Measurements from ENCODE around the gene WEE1. TPM values are rescaled to one million over a fixed set of nuclear protein-coding genes. Genes with fewer than 3 reads are reported as not detected.

The WEE1 gene
- total RNA-seq, 1 experiment from 2014 or later: 32.2 TPM

DNA sequence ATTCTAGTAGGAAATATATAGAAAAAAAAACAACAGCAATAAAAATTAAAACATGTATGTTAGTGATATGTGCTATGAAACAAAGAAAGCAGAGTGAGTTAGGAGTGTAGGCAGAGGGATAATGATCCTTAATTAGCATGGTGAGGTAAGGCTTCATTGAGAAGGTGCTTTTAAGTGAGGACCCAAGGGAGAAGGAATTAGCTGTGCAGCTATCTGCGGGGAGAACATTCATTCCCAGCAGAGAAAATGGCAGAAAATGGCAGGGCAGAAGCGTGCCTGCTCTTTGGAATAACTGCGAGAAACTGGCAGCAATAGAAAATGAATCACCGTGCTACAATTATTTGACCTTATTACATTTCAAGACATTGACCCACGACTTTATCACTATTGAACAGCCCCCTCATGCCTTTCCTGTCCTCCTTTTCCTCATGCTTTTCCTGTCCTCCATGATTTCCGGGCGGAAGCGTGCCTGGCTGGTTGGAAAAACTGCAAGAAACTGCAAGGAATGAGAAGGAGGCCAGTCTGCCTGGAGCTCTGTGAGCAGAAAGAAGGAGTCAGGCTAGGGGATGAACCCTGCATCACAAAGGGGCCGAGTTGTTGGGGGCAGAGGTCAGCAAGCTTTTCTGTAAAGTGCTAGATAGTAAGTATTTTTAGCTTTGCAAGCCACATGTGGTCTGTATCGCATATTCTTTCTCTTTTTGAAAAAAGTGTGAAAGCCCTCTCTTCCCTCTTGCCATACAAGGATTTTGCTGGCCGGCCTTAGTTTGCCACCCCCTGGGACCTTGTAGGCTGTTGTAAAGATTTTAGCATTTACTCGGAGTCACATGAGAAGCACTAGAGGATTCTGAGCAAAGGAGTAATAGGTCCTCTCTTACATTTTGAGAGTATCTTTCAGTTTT is 53.3 kb downstream of the WEE1 start:
- Histone ChIP-seq H4K20me1 (ENCODE audit: insufficient read depth) (no peaks in the 10 kb centered on the region), H3K4me1 (replicated peaks; ENCODE audit: insufficient read depth) (no peaks in the 10 kb centered on the region), H2AFZ (no peak overlapping the region), H3K79me2 (ENCODE audit: low read depth) (no peaks in the 10 kb centered on the region), H3K27me3 (ENCODE audit: insufficient read depth, low read depth) (no peaks in the 10 kb centered on the region), H3F3A (ENCODE audit: insufficient read depth, low read depth) (no peaks in the 10 kb centered on the region), H3K4me3 (no peak overlapping the region), H3K9me2 (ENCODE audit: insufficient read depth) (no peaks in the 10 kb centered on the region), H3K36me3 (ENCODE audit: low read depth) (no peaks in the 10 kb centered on the region), H3K27ac (no peak overlapping the region), H3K4me2 (no peak overlapping the region), H3K9me3 (ENCODE audit: insufficient read depth, low read depth) (no peaks in the 10 kb centered on the region)
- TF ChIP-seq EZH2 (IDR thresholded peaks at IDR 0.05; ENCODE audit: low read depth): no peak
- TF ChIP-seq, protein P1, sequence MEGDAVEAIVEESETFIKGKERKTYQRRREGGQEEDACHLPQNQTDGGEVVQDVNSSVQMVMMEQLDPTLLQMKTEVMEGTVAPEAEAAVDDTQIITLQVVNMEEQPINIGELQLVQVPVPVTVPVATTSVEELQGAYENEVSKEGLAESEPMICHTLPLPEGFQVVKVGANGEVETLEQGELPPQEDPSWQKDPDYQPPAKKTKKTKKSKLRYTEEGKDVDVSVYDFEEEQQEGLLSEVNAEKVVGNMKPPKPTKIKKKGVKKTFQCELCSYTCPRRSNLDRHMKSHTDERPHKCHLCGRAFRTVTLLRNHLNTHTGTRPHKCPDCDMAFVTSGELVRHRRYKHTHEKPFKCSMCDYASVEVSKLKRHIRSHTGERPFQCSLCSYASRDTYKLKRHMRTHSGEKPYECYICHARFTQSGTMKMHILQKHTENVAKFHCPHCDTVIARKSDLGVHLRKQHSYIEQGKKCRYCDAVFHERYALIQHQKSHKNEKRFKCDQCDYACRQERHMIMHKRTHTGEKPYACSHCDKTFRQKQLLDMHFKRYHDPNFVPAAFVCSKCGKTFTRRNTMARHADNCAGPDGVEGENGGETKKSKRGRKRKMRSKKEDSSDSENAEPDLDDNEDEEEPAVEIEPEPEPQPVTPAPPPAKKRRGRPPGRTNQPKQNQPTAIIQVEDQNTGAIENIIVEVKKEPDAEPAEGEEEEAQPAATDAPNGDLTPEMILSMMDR (conservative IDR thresholded peaks at IDR 0.05): no peak
- CTCF ChIA-PET: no interaction called here
- no peak for DNase-seq
- POLR2A ChIA-PET (ENCODE audit: unreplicated experiment): no interaction called here
- intact Hi-C loops (cut with micrococcal nuclease; ENCODE audit: unreplicated experiment): no loop called here
- BruUV-seq (replicated peaks): no TSS peak

DNA sequence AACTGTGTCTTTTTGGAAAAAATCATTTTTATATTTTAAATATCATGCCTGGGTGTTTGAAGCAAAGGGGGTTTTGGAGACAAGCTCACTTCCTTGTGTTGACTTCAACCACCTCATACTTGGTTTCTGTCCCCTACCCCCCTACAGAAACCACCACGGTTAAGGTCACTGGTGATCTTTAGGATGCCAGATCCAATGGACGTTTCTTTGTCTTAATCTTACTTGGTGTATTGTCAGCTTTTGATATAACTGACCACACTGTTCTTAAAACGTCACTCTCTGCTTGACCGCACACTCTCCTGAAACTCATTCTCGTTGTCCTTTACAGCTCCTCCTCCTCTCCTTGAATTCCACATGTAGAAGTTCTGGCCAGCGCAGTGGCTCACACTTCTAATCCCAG is 55.6 kb downstream of the WEE1 start:
- no peaks in the 10 kb centered on the region for H3K4me1 ChIP-seq (replicated peaks; ENCODE audit: insufficient read depth)
- no peak overlapping the region for H3K4me2 ChIP-seq
- H3K79me2 ChIP-seq (ENCODE audit: low read depth): no peaks in the 10 kb centered on the region
- no peaks in the 10 kb centered on the region for H4K20me1 ChIP-seq (ENCODE audit: insufficient read depth)
- POLR2A ChIA-PET (ENCODE audit: unreplicated experiment): interaction anchor here (0.7 kb wide), 1 partner anchor 752 kb away, joined by 3 read pairs; no protein-coding TSS in a partner anchor
- H3F3A ChIP-seq (ENCODE audit: insufficient read depth, low read depth): no peaks in the 10 kb centered on the region
- CTCF ChIA-PET: no interaction called here
- no peaks in the 10 kb centered on the region for H3K27me3 ChIP-seq (ENCODE audit: insufficient read depth, low read depth)
- intact Hi-C loops (cut with micrococcal nuclease; ENCODE audit: unreplicated experiment): no loop called here
- DNase-seq: no peak
- no TSS peak for BruUV-seq (replicated peaks)
- no peak overlapping the region for H3K4me3 ChIP-seq
- no peaks in the 10 kb centered on the region for H3K36me3 ChIP-seq (ENCODE audit: low read depth)
- no peaks in the 10 kb centered on the region for H3K9me3 ChIP-seq (ENCODE audit: insufficient read depth, low read depth)
- no peaks in the 10 kb centered on the region for H3K9me2 ChIP-seq (ENCODE audit: insufficient read depth)
- TF ChIP-seq EZH2 (IDR thresholded peaks at IDR 0.05; ENCODE audit: low read depth): no peak
- TF ChIP-seq, protein P1 (conservative IDR thresholded peaks at IDR 0.05): no peak
- H2AFZ ChIP-seq: no peak overlapping the region
- H3K27ac ChIP-seq: no peak overlapping the region

DNA sequence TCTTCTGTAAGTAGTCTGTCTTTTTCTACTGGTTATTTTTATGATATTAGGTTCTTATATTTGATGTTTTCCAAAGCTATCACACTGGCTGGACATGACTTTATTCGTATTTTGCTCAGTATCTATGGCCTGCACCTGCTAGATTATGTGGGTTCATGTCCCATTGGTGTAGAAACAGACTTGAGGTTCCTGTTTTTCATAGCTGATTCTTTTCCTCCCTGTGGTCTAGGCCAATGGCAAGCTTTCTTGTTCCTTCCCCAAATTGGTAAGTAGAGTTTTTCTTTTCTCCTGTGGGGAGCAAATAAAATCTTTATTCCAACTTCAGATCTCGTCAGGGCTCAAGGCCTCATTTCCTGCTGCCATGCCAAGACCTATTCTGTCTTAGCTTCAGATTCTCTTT is 60.2 kb downstream of the WEE1 start:
- H3K27ac ChIP-seq: no peak overlapping the region
- H3K9me2 ChIP-seq (ENCODE audit: insufficient read depth): no peaks in the 10 kb centered on the region
- no peaks in the 10 kb centered on the region for H4K20me1 ChIP-seq (ENCODE audit: insufficient read depth)
- no peak overlapping the region for H2AFZ ChIP-seq
- no TSS peak for BruUV-seq (replicated peaks)
- no peak overlapping the region for H3K4me3 ChIP-seq
- no peaks in the 10 kb centered on the region for H3K27me3 ChIP-seq (ENCODE audit: insufficient read depth, low read depth)
- no peaks in the 10 kb centered on the region for H3K36me3 ChIP-seq (ENCODE audit: low read depth)
- no peak for DNase-seq
- ChIA-PET CTCF (no interaction called here), POLR2A (ENCODE audit: unreplicated experiment) (interaction anchor here (0.6 kb wide), 2 partner anchors 231 to 676 kb away, joined by 4 read pairs; no protein-coding TSS in a partner anchor)
- H3F3A ChIP-seq (ENCODE audit: insufficient read depth, low read depth): no peaks in the 10 kb centered on the region
- no peak overlapping the region for H3K4me2 ChIP-seq
- no peaks in the 10 kb centered on the region for H3K79me2 ChIP-seq (ENCODE audit: low read depth)
- TF ChIP-seq, protein P1 (conservative IDR thresholded peaks at IDR 0.05): no peak
- TF ChIP-seq EZH2 (IDR thresholded peaks at IDR 0.05; ENCODE audit: low read depth): no peak
- no peaks in the 10 kb centered on the region for H3K4me1 ChIP-seq (replicated peaks; ENCODE audit: insufficient read depth)
- H3K9me3 ChIP-seq (ENCODE audit: insufficient read depth, low read depth): no peaks in the 10 kb centered on the region
- intact Hi-C loops (cut with micrococcal nuclease; ENCODE audit: unreplicated experiment): no loop called here
